DOHH2 (cell line): ENCODE results near the gene STARD9.
A peak's percentile ranks its signal among the peaks of the same experiment; 100 is the strongest.

Source experiments
- H3F3A ChIP-seq: fragments of 200-600 bp; sonication (generic), shearing (Covaris generic); 2 replicates; pipeline ENCODE4 v1.6.0; 2016; ENCODE audit warnings: antibody characterized with exemption, mild to moderate bottlenecking; ENCODE audit not compliant: control insufficient read depth, insufficient read depth
- H3K27ac ChIP-seq: fragments of 200-600 bp; sonication (generic); 2 replicates; pipeline ENCODE4 v1.5.1; 2014; ENCODE audit warnings: low read depth, mild to moderate bottlenecking, low read length, moderate library complexity
- H3K27me3 ChIP-seq: fragments of 200-600 bp; sonication (generic); 2 replicates; pipeline ENCODE4 v1.6.1; 2014; ENCODE audit warnings: mild to moderate bottlenecking, low read length, mixed read lengths; ENCODE audit not compliant: control insufficient read depth
- H3K36me3 ChIP-seq: fragments of 200-600 bp; sonication (generic); 2 replicates; pipeline ENCODE4 v1.6.1; 2014; ENCODE audit warnings: mild to moderate bottlenecking, low read length, moderate library complexity, mixed read lengths; ENCODE audit not compliant: control insufficient read depth
- H3K4me1 ChIP-seq: fragments of 200-600 bp; sonication (generic); 2 replicates; pipeline ENCODE4 v1.6.1; 2014; ENCODE audit warnings: mild to moderate bottlenecking, low read length, mixed read lengths; ENCODE audit not compliant: control insufficient read depth
- H3K4me2 ChIP-seq: fragments of 200-600 bp; sonication (generic); 2 replicates; pipeline ENCODE4 v1.6.0; 2014; ENCODE audit warnings: mild to moderate bottlenecking, low read length, moderate library complexity
- H3K4me3 ChIP-seq: fragments of 200-600 bp; sonication (generic); 2 replicates; pipeline ENCODE4 v1.5.1; 2014; ENCODE audit warnings: mild to moderate bottlenecking, low read length, mixed read lengths
- H3K79me2 ChIP-seq: fragments of 200-600 bp; sonication (generic); 2 replicates; pipeline ENCODE4 v1.6.1; 2014; ENCODE audit warnings: mild to moderate bottlenecking, low read length, mixed read lengths; ENCODE audit not compliant: control insufficient read depth
- H3K9me2 ChIP-seq: fragments of 200-600 bp; sonication (generic); replicated peaks from 2 replicates; pipeline ENCODE4 v1.6.1; 2014; ENCODE audit warnings: mild to moderate bottlenecking, low read length, mixed read lengths; ENCODE audit not compliant: control insufficient read depth
- H3K9me3 ChIP-seq: fragments of 200-600 bp; sonication (generic); 2 replicates; pipeline ENCODE4 v1.6.1; 2014; ENCODE audit warnings: antibody characterized with exemption, low read length, mixed read lengths; ENCODE audit not compliant: control insufficient read depth, insufficient read depth
- H4K20me1 ChIP-seq: fragments of 200-600 bp; sonication (generic); 2 replicates; pipeline ENCODE4 v1.6.0; 2014; ENCODE audit warnings: low read depth, mild to moderate bottlenecking, antibody characterized with exemption, low read length, moderate library complexity; ENCODE audit not compliant: control insufficient read depth, insufficient read depth
- EZH2phosphoT487 ChIP-seq: fragments of 200-600 bp; sonication (generic); IDR thresholded peaks from 2 replicates; pipeline ENCODE4 v1.6.1; 2017; ENCODE audit warnings: borderline replicate concordance, mild to moderate bottlenecking, antibody characterized with exemption, low read length, moderate library complexity, mixed read lengths
- TF ChIP-seq, protein P1 (sequence below): fragments of 200-600 bp; sonication (generic); IDR thresholded peaks from one replicate; pipeline ENCODE4 v1.5.1; 2014; ENCODE audit warnings: antibody characterized with exemption, mild to moderate bottlenecking, low read depth, low read length; ENCODE audit not compliant: poor library complexity, severe bottlenecking

The STARD9 gene

DNA sequence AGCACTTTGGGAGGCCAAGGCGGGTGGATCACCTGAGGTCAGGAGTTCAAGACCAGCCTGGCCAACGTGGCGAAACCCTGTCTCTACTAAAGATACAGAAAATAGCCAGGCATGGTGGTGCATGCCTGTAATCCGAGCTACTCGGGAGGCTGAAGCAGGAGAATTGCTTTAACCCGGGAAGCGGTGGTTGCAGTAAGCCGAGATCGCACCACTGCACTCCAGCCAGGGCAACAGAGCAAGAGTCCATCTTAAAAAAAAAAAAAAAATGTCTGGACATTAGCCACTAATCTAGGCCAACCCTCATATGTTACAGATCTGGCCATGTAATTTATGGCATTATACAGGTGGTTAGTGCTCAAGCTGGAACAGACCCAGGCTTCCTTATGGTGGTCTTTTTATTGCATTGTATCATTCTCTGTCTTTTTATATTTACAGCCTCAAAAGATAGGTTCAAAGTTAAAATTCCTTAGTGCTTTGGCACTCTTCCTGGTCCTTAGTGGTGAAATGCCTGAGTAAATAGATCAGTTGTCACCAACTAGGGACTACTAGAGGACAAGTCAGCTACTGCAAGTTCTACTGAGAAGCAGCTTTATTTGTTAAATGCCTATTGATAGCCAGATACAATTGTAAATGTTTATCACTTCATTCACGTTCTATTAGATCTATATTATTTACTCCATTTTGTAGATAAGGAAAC is 16.0 kb downstream of the STARD9 start:
- H3K4me1 ChIP-seq = no peaks in the 10 kb centered on the region
- H3K27ac ChIP-seq = no peak overlapping the region
- TF ChIP-seq, protein P1, sequence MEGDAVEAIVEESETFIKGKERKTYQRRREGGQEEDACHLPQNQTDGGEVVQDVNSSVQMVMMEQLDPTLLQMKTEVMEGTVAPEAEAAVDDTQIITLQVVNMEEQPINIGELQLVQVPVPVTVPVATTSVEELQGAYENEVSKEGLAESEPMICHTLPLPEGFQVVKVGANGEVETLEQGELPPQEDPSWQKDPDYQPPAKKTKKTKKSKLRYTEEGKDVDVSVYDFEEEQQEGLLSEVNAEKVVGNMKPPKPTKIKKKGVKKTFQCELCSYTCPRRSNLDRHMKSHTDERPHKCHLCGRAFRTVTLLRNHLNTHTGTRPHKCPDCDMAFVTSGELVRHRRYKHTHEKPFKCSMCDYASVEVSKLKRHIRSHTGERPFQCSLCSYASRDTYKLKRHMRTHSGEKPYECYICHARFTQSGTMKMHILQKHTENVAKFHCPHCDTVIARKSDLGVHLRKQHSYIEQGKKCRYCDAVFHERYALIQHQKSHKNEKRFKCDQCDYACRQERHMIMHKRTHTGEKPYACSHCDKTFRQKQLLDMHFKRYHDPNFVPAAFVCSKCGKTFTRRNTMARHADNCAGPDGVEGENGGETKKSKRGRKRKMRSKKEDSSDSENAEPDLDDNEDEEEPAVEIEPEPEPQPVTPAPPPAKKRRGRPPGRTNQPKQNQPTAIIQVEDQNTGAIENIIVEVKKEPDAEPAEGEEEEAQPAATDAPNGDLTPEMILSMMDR = peak; percentile 29
- TF ChIP-seq EZH2phosphoT487 = no peak
- no peaks in the 10 kb centered on the region for H3F3A ChIP-seq
- H3K9me2 ChIP-seq = no peaks in the 10 kb centered on the region
- no peak overlapping the region for H3K4me3 ChIP-seq
- H3K4me2 ChIP-seq = no peak overlapping the region
- H4K20me1 ChIP-seq = no peaks in the 10 kb centered on the region
- H3K79me2 ChIP-seq = no peaks in the 10 kb centered on the region
- H3K9me3 ChIP-seq = no peaks in the 10 kb centered on the region
- H3K36me3 ChIP-seq = no peaks in the 10 kb centered on the region
- H3K27me3 ChIP-seq = no peaks in the 10 kb centered on the region

DNA sequence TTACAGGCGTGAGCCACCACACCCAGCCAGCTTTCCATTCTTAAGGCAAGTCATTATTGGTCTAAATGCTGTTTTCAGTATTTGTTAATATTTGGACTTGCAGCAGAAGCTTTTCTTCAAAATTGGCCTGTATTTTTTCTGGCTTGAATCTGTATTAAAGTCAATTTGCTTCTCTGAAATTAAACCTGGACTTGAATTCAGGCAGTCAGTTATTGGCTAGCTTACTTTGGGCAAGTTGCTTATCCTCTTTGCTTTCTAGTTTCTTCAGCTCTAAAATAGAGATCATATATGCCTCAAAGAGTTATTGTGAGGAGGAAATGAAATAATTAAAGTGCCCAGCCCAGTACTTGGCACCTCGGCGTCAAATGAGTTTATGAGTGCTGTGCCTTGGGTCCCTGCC is 17.3 kb downstream of the STARD9 start:
- Histone ChIP-seq H3K79me2 (no peaks in the 10 kb centered on the region), H3K4me3 (no peak overlapping the region), H3F3A (no peaks in the 10 kb centered on the region), H3K9me2 (no peaks in the 10 kb centered on the region), H3K9me3 (no peaks in the 10 kb centered on the region), H3K4me2 (no peak overlapping the region), H3K4me1 (no peaks in the 10 kb centered on the region), H3K36me3 (no peaks in the 10 kb centered on the region), H3K27ac (no peak overlapping the region), H3K27me3 (no peaks in the 10 kb centered on the region), H4K20me1 (no peaks in the 10 kb centered on the region)
- TF ChIP-seq, protein P1 = no peak
- TF ChIP-seq EZH2phosphoT487 = no peak

DNA sequence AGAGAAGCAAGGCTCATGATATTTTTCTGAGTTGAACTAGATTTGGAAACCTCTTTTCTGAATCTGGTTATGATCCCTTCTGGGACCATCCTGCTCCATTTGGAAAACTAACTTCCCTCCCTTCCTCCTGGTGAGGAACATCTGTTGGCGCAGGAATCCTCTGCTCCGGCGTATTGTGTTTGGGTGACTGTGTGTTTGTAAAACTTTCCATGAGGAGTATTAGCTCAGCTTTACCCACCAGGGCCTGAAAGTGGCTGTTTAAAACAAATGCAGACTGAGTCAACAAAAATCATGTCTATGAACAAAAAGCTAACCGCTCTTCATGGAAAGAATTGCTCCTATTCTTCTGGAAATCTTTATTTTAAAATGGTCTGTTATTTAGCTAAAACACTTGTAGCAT is 17.7 kb downstream of the STARD9 start:
- H3K4me2 ChIP-seq = no peak overlapping the region
- no peaks in the 10 kb centered on the region for H3K4me1 ChIP-seq

DNA sequence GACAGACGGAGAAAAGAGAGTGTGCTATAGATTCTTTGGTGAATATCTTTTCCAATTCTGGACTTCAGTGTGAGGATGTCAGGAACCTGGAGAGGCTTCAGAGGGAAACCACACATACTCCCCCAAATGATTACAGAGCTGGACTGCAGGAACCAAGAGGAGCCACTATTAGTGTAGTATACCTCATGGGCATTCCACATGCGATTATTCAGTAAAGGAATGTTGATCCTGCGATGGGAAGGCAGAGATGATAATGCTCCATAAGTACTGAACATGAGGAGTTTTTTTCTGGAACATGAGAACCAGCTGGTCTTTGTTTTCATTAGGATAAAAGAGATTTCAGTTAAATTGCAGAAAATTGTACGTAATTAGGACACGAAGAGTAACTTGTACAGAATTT is 18.7 kb downstream of the STARD9 start:
- TF ChIP-seq, protein P1 = no peak
- no peak for TF ChIP-seq EZH2phosphoT487
- Histone ChIP-seq H3K79me2 (no peaks in the 10 kb centered on the region), H3K9me3 (no peaks in the 10 kb centered on the region), H3F3A (no peaks in the 10 kb centered on the region), H3K36me3 (no peaks in the 10 kb centered on the region), H3K4me1 (no peaks in the 10 kb centered on the region), H3K9me2 (no peaks in the 10 kb centered on the region), H3K27me3 (no peaks in the 10 kb centered on the region), H3K27ac (no peak overlapping the region), H3K4me3 (no peak overlapping the region), H3K4me2 (no peak overlapping the region), H4K20me1 (no peaks in the 10 kb centered on the region)

More for the DNA sequence above, 17.7 kb downstream of the STARD9 start:
- TF ChIP-seq EZH2phosphoT487 = no peak
- H3K9me3 ChIP-seq = no peaks in the 10 kb centered on the region
- H3K9me2 ChIP-seq = no peaks in the 10 kb centered on the region
- H3K27me3 ChIP-seq = no peaks in the 10 kb centered on the region
- H4K20me1 ChIP-seq = no peaks in the 10 kb centered on the region
- H3F3A ChIP-seq = no peaks in the 10 kb centered on the region
- H3K27ac ChIP-seq = no peak overlapping the region
- no peaks in the 10 kb centered on the region for H3K79me2 ChIP-seq
- H3K36me3 ChIP-seq = no peaks in the 10 kb centered on the region
- no peak overlapping the region for H3K4me3 ChIP-seq
